WTC11 (cell line): ENCODE measurements around the gene NTPCR. TPM values are rescaled to one million over a fixed set of nuclear protein-coding genes. Genes with fewer than 3 reads are reported as not detected.

Source experiments
- ATAC-seq: fragments of 200-7000 bp; cut with Tn5 transposase; 2 replicates; pipeline ENCODE4 v1.10.0; 2021; ENCODE audit warnings: mild to moderate bottlenecking, moderate library complexity
- CTCF ChIA-PET: fragments of 300-600 bp; sonication (Branson Sonifier 250); formaldehyde crosslinking; loops from one replicate; lab custom pipeline; 2021; ENCODE audit warnings: antibody characterized with exemption; lab: Charles Lee
- POLR2A ChIA-PET: fragments of 350-600 bp; sonication (Branson Sonifier 250); formaldehyde crosslinking; loops from one replicate; lab custom pipeline; 2021; ENCODE audit warnings: antibody characterized with exemption; lab: Charles Lee
- DNase-seq: peaks from one replicate; pipeline ENCODE4 v3.0.0; 2021; ENCODE audit warnings: low spot score
- H3K27ac Mint-ChIP-seq: 2 replicates; pipeline ENCODE4 v1.8.0; 2021; ENCODE audit warnings: mixed read lengths
- H3K27me3 Mint-ChIP-seq: 2 replicates; pipeline ENCODE4 v1.8.0; 2021; ENCODE audit warnings: low read depth, mild to moderate bottlenecking, moderate library complexity, mixed read lengths
- H3K36me3 Mint-ChIP-seq: 2 replicates; pipeline ENCODE4 v1.8.0; 2021; ENCODE audit warnings: mixed read lengths
- H3K4me1 Mint-ChIP-seq: 2 replicates; pipeline ENCODE4 v1.8.0; 2022; ENCODE audit warnings: mixed read lengths
- H3K4me3 Mint-ChIP-seq: 2 replicates; pipeline ENCODE4 v1.8.0; 2021; ENCODE audit warnings: mild to moderate bottlenecking, moderate library complexity, mixed read lengths
- H3K9me3 Mint-ChIP-seq: 2 replicates; pipeline ENCODE4 v1.8.0; 2021; ENCODE audit warnings: mixed read lengths
- AR ChIP-seq: fragments of 250-450 bp; sonication (Bioruptor Pico); IDR thresholded peaks from 2 replicates; pipeline ENCODE4 v1.9.0; 2021; ENCODE audit warnings: mild to moderate bottlenecking
- ATF3 ChIP-seq: sonication (generic); formaldehyde crosslinking; conservative IDR thresholded peaks from 2 replicates; pipeline ENCODE4 v1.8.1; 2022; ENCODE audit warnings: mild to moderate bottlenecking, missing genetic modification reagents
- ATF6 ChIP-seq: sonication (generic); formaldehyde crosslinking; IDR thresholded peaks from 2 replicates; pipeline ENCODE4 v1.8.1; 2023; ENCODE audit warnings: mild to moderate bottlenecking, missing genetic modification reagents
- CDX4 ChIP-seq: fragments of 250-450 bp; sonication (Bioruptor Pico); IDR thresholded peaks from 2 replicates; pipeline ENCODE4 v1.9.0; 2021; ENCODE audit warnings: moderate library complexity, mild to moderate bottlenecking, inconsistent platforms, borderline replicate concordance
- MAX ChIP-seq: sonication (generic); formaldehyde crosslinking; IDR thresholded peaks from 2 replicates; pipeline ENCODE4 v1.8.0; 2022; ENCODE audit warnings: mild to moderate bottlenecking, missing genetic modification reagents
- MYBL2 ChIP-seq: sonication (generic); formaldehyde crosslinking; IDR thresholded peaks from 2 replicates; pipeline ENCODE4 v1.8.1; 2023; ENCODE audit warnings: mild to moderate bottlenecking, moderate library complexity, missing genetic modification reagents
- NFYB ChIP-seq: sonication (generic); formaldehyde crosslinking; conservative IDR thresholded peaks from 2 replicates; pipeline ENCODE4 v1.8.0; 2022; ENCODE audit warnings: low read depth, missing genetic modification reagents
- NR2C2 ChIP-seq: sonication (generic); formaldehyde crosslinking; IDR thresholded peaks from 2 replicates; pipeline ENCODE4 v1.8.0; 2022; ENCODE audit warnings: mild to moderate bottlenecking, missing genetic modification reagents
- NR3C1 ChIP-seq: sonication (generic); formaldehyde crosslinking; conservative IDR thresholded peaks from 2 replicates; pipeline ENCODE4 v1.8.1; 2023; ENCODE audit warnings: low read depth, mild to moderate bottlenecking, missing genetic modification reagents
- PRDM15 ChIP-seq: sonication (generic); formaldehyde crosslinking; IDR thresholded peaks from 2 replicates; pipeline ENCODE4 v1.8.0; 2022; ENCODE audit warnings: missing genetic modification reagents
- PREB ChIP-seq: sonication (generic); formaldehyde crosslinking; IDR thresholded peaks from 2 replicates; pipeline ENCODE4 v1.8.1; 2022; ENCODE audit warnings: mild to moderate bottlenecking, missing genetic modification reagents, moderate library complexity, borderline replicate concordance
- PRRX2 ChIP-seq: fragments of 250-450 bp; sonication (Bioruptor Pico); IDR thresholded peaks from 2 replicates; pipeline ENCODE4 v1.8.0; 2021; ENCODE audit warnings: mild to moderate bottlenecking
- SOX15 ChIP-seq: fragments of 250-450 bp; sonication (Bioruptor Pico); IDR thresholded peaks from 2 replicates; pipeline ENCODE4 v1.9.0; 2021; ENCODE audit warnings: mild to moderate bottlenecking
- TCF7 ChIP-seq: sonication (generic); formaldehyde crosslinking; IDR thresholded peaks from 2 replicates; pipeline ENCODE4 v1.8.0; 2022; ENCODE audit warnings: mild to moderate bottlenecking, low read depth, missing genetic modification reagents, moderate library complexity
- TEAD1 ChIP-seq: sonication (generic); formaldehyde crosslinking; IDR thresholded peaks from 2 replicates; pipeline ENCODE4 v1.8.0; 2022; ENCODE audit warnings: mild to moderate bottlenecking, missing genetic modification reagents
- TP53 ChIP-seq: sonication (generic); formaldehyde crosslinking; IDR thresholded peaks from 2 replicates; pipeline ENCODE4 v1.8.1; 2023; ENCODE audit warnings: mild to moderate bottlenecking, missing genetic modification reagents
- ZBTB21 ChIP-seq: sonication (generic); formaldehyde crosslinking; IDR thresholded peaks from 2 replicates; pipeline ENCODE4 v1.8.1; 2023; ENCODE audit warnings: mild to moderate bottlenecking, missing genetic modification reagents, borderline replicate concordance
- ZMAT4 ChIP-seq: fragments of 250-450 bp; sonication (Bioruptor Pico); IDR thresholded peaks from 2 replicates; pipeline ENCODE4 v1.9.0; 2021; ENCODE audit warnings: mild to moderate bottlenecking
- ZNF219 ChIP-seq: sonication (generic); formaldehyde crosslinking; IDR thresholded peaks from 2 replicates; pipeline ENCODE4 v1.8.0; 2023; ENCODE audit warnings: missing genetic modification reagents, mild to moderate bottlenecking, borderline replicate concordance
- ZNF263 ChIP-seq: sonication (generic); formaldehyde crosslinking; IDR thresholded peaks from 2 replicates; pipeline ENCODE4 v1.8.1; 2022; ENCODE audit warnings: low read depth, mild to moderate bottlenecking, moderate library complexity, missing genetic modification reagents
- ZNF512 ChIP-seq: sonication (generic); formaldehyde crosslinking; IDR thresholded peaks from 2 replicates; pipeline ENCODE4 v1.8.1; 2022; ENCODE audit warnings: missing genetic modification reagents, borderline replicate concordance
- ZNF671 ChIP-seq: fragments of 250-450 bp; sonication (Bioruptor Pico); IDR thresholded peaks from 2 replicates; pipeline ENCODE4 v1.8.0; 2021; ENCODE audit warnings: mild to moderate bottlenecking
- total RNA-seq: library from RNA; stranded (reverse); gene quantifications from 3 replicates; pipeline ENCODE4 v1.2.3, GENCODE V29; 2021

Gene NTPCR
- total RNA-seq, 1 experiment from 2014 or later: 102 TPM

- Mint-ChIP-seq H3K27ac (no peak overlapping the region), H3K4me1 (no peaks in the 10 kb centered on the region), H3K27me3 (no peaks in the 10 kb centered on the region), H3K4me3 (no peak overlapping the region), H3K9me3 (0 out of 2 replicates have a peak, but pooled peaks cover 4% of the 10 kb centered on the region), H3K36me3 (peaks cover 27% of the 10 kb centered on the region)
- DNase-seq (no peak), ATAC-seq (no peak)
- ChIA-PET POLR2A (no interaction called here), CTCF (interaction anchor here (0.7 to 1.5 kb wide), 2 partner anchors 378 to 950 kb away, joined by 3 to 5 read pairs; no protein-coding TSS in a partner anchor)
- no peak for TF ChIP-seq MYBL2
- TF ChIP-seq TCF7 (CRISPR knock-in tag): no peak
- no peak for TF ChIP-seq TEAD1 (CRISPR knock-in tag)
- no peak for TF ChIP-seq ATF3 (CRISPR knock-in tag)
- no peak for TF ChIP-seq PRRX2
Measured at GRCh38 chr1:233005156-233005555, 54.7 kb downstream of the NTPCR start.

GRCh38 chr1:233005703-233006102 is 55.3 kb downstream of the NTPCR start:
- no peak for DNase-seq
- Mint-ChIP-seq H3K27me3 (no peaks in the 10 kb centered on the region), H3K27ac (no peak overlapping the region), H3K36me3 (peaks cover 25% of the 10 kb centered on the region), H3K9me3 (0 out of 2 replicates have a peak, but pooled peaks cover 4% of the 10 kb centered on the region), H3K4me3 (no peak overlapping the region), H3K4me1 (no peaks in the 10 kb centered on the region)
- CTCF ChIA-PET: interaction anchor here (0.7 to 1.6 kb wide), 3 partner anchors 20 to 949 kb away, joined by 3 to 5 read pairs (median 3); no protein-coding TSS in a partner anchor
- POLR2A ChIA-PET: no interaction called here
- ATAC-seq: no peak
- TF ChIP-seq ATF6 (CRISPR knock-in tag): no peak
- no peak for TF ChIP-seq NFYB
- TF ChIP-seq ZMAT4 (CRISPR knock-in tag): no peak
- TF ChIP-seq NR2C2 (CRISPR knock-in tag): no peak
- TF ChIP-seq ZNF219 (CRISPR knock-in tag): no peak
- no peak for TF ChIP-seq TEAD1 (CRISPR knock-in tag)
- no peak for TF ChIP-seq ZNF512 (CRISPR knock-in tag)
- TF ChIP-seq MAX (CRISPR knock-in tag): no peak
- TF ChIP-seq SOX15: no peak
- TF ChIP-seq ZNF263 (CRISPR knock-in tag): no peak
- no peak for TF ChIP-seq PRDM15 (CRISPR knock-in tag)
- TF ChIP-seq CDX4 (CRISPR knock-in tag): no peak
- TF ChIP-seq PREB (CRISPR knock-in tag): no peak
- TF ChIP-seq TP53: no peak
- TF ChIP-seq AR (CRISPR knock-in tag): no peak
- TF ChIP-seq ZBTB21 (CRISPR knock-in tag): no peak
- no peak for TF ChIP-seq ZNF671 (CRISPR knock-in tag)
- TF ChIP-seq MYBL2: no peak
- no peak for TF ChIP-seq NR3C1 (CRISPR knock-in tag)
